HCT116 (cell line): Measurements from ENCODE around the gene R3HDM4.

ENCODE experiments used
- CBX3 ChIP-seq: IDR thresholded peaks from 2 replicates; pipeline ENCODE4 v1.6.1; 2012; ENCODE audit warnings: low read depth
- EZH2 ChIP-seq: fragments of 200-600 bp; sonication (generic); IDR thresholded peaks from 2 replicates; pipeline ENCODE4 v1.6.1; 2017; ENCODE audit warnings: antibody characterized with exemption, mixed run types
- EZH2phosphoT487 ChIP-seq: fragments of 200-600 bp; IDR thresholded peaks from 2 replicates; pipeline ENCODE4 v1.6.1; 2018; ENCODE audit warnings: antibody characterized with exemption, borderline replicate concordance
- POLR2A ChIP-seq: IDR thresholded peaks from 2 replicates; pipeline ENCODE4 v1.7.0; 2011; ENCODE audit warnings: borderline replicate concordance; ENCODE audit not compliant: insufficient read depth, insufficient read length; ENCODE audit errors: extremely low read depth
- POLR2AphosphoS5 ChIP-seq: IDR thresholded peaks from 2 replicates; pipeline ENCODE4 v1.6.1; 2011; ENCODE audit warnings: mild to moderate bottlenecking, low read depth, low read length, moderate library complexity
- SIN3A ChIP-seq: IDR thresholded peaks from 2 replicates; pipeline ENCODE4 v1.6.1; 2012; ENCODE audit warnings: low read depth
- SRF ChIP-seq: IDR thresholded peaks from 2 replicates; pipeline ENCODE4 v1.6.1; 2012; ENCODE audit warnings: low read depth
- TCF7L2 ChIP-seq: IDR thresholded peaks from 2 replicates; pipeline ENCODE4 v1.7.0; 2011; ENCODE audit warnings: borderline replicate concordance, inconsistent platforms; ENCODE audit not compliant: insufficient read depth, insufficient read length; ENCODE audit errors: extremely low read depth
- YY1 ChIP-seq: IDR thresholded peaks from 2 replicates; pipeline ENCODE4 v1.6.1; 2011; ENCODE audit warnings: low read length, low read depth, moderate library complexity, mild to moderate bottlenecking; ENCODE audit not compliant: insufficient replicate concordance; ENCODE audit errors: extremely low read depth
- ZFX ChIP-seq: fragments of 450-650 bp; IDR thresholded peaks from 2 replicates; pipeline ENCODE4 v1.6.1; 2017
- TF ChIP-seq, protein P1 (sequence below), 3 experiments: fragments of 200-600 bp in 1 of 3; sonication (generic) in 1 of 3; IDR thresholded peaks in 2 of 3; conservative IDR thresholded peaks in 1 of 3; 2 replicates each; pipeline ENCODE4 v1.5.1; 2012 to 2017; ENCODE audit warnings: low read depth in 2 of 3, low read length in 2 of 3, antibody characterized with exemption in 1 of 3, borderline replicate concordance in 1 of 3, control low read depth in 1 of 3, mild to moderate bottlenecking in 1 of 3, mixed read lengths in 1 of 3, mixed run types in 1 of 3, moderate library complexity in 1 of 3; ENCODE audit not compliant: insufficient read depth in 1 of 3
- TF ChIP-seq, protein P2 (sequence below): IDR thresholded peaks from 2 replicates; pipeline ENCODE4 v1.6.1; 2012
- TF ChIP-seq, protein P3 (sequence below): IDR thresholded peaks from 2 replicates; pipeline ENCODE4 v1.6.1; 2011; ENCODE audit warnings: mild to moderate bottlenecking, low read length, moderate library complexity; ENCODE audit not compliant: insufficient replicate concordance; ENCODE audit errors: extremely low read depth

GRCh38 chr19:869245-870177, 43.5 kb downstream of the R3HDM4 start:
- TF ChIP-seq ZFX (no peak), SRF (no peak), SIN3A (no peak), YY1 (no peak), POLR2AphosphoS5 (peak; percentile 37; the same call in 1 of the 2 replicates), EZH2phosphoT487 (no peak), POLR2A (no peak), EZH2 (no peak), CBX3 (no peak), TCF7L2 (no peak)
- TF ChIP-seq, protein P1, sequence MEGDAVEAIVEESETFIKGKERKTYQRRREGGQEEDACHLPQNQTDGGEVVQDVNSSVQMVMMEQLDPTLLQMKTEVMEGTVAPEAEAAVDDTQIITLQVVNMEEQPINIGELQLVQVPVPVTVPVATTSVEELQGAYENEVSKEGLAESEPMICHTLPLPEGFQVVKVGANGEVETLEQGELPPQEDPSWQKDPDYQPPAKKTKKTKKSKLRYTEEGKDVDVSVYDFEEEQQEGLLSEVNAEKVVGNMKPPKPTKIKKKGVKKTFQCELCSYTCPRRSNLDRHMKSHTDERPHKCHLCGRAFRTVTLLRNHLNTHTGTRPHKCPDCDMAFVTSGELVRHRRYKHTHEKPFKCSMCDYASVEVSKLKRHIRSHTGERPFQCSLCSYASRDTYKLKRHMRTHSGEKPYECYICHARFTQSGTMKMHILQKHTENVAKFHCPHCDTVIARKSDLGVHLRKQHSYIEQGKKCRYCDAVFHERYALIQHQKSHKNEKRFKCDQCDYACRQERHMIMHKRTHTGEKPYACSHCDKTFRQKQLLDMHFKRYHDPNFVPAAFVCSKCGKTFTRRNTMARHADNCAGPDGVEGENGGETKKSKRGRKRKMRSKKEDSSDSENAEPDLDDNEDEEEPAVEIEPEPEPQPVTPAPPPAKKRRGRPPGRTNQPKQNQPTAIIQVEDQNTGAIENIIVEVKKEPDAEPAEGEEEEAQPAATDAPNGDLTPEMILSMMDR (IDR thresholded peaks at IDR 0.05 in 2 of 3, conservative IDR thresholded peaks at IDR 0.05 in 1 of 3; ENCODE audit: borderline replicate concordance in 1 of 3, insufficient read depth in 1 of 3, low read depth in 2 of 3, low read length in 2 of 3): no peak
- TF ChIP-seq, protein P2, sequence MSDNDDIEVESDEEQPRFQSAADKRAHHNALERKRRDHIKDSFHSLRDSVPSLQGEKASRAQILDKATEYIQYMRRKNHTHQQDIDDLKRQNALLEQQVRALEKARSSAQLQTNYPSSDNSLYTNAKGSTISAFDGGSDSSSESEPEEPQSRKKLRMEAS: peak; percentile 84
- TF ChIP-seq, protein P3, sequence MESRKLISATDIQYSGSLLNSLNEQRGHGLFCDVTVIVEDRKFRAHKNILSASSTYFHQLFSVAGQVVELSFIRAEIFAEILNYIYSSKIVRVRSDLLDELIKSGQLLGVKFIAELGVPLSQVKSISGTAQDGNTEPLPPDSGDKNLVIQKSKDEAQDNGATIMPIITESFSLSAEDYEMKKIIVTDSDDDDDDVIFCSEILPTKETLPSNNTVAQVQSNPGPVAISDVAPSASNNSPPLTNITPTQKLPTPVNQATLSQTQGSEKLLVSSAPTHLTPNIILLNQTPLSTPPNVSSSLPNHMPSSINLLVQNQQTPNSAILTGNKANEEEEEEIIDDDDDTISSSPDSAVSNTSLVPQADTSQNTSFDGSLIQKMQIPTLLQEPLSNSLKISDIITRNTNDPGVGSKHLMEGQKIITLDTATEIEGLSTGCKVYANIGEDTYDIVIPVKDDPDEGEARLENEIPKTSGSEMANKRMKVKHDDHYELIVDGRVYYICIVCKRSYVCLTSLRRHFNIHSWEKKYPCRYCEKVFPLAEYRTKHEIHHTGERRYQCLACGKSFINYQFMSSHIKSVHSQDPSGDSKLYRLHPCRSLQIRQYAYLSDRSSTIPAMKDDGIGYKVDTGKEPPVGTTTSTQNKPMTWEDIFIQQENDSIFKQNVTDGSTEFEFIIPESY: no peak
